NOMO-1 treated with dmso at 0.1 percent for 144 hours (cell line): Measurements from ENCODE around the gene RUVBL2.

ENCODE experiments used
- DNase-seq: peaks from one replicate; lab custom pipeline; 2025; ENCODE audit not compliant: unreplicated experiment; lab: John Stamatoyannopoulos, UW

The RUVBL2 gene

GRCh38 chr19:48963371-48964204 is 30.1 kb upstream of the RUVBL2 start:
- peak; percentile 20 for DNase-seq

GRCh38 chr19:48964205-48965039 is 29.3 kb upstream of the RUVBL2 start:
- no peak for DNase-seq

GRCh38 chr19:48965040-48965805 is 28.5 kb upstream of the RUVBL2 start, which contains the start of gene FTL:
FTL (plus strand) TSS chr19:48965309; CDS start chr19:48965508, 199 bp downstream.
- peak; percentile 98 for DNase-seq

GRCh38 chr19:48965806-48966540 is 27.7 kb upstream of the RUVBL2 start:
- DNase-seq, result peak; percentile 54

- DNase-seq, result peak; percentile 54
These were observed 26.9 kb upstream of the RUVBL2 start for GRCh38 chr19:48966541-48967345.

GRCh38 chr19:48967346-48968178 is 26.1 kb upstream of the RUVBL2 start:
- DNase-seq, result peak; percentile 94

- DNase-seq, result no peak
These were observed 25.5 kb upstream of the RUVBL2 start for GRCh38 chr19:48968179-48968661.

- no peak for DNase-seq
These were observed 24.9 kb upstream of the RUVBL2 start for GRCh38 chr19:48968813-48969218.

- DNase-seq, result no peak
These were observed 24.2 kb upstream of the RUVBL2 start for GRCh38 chr19:48969276-48970138.

GRCh38 chr19:48970139-48970766 is 23.4 kb upstream of the RUVBL2 start:
- DNase-seq, result no peak

- peak; percentile 72 for DNase-seq
These were observed 22.7 kb upstream of the RUVBL2 start for GRCh38 chr19:48970923-48971395.

GRCh38 chr19:48975947-48976847 is 17.5 kb upstream of the RUVBL2 start:
- no peak for DNase-seq

- DNase-seq, result no peak
These were observed 16.6 kb upstream of the RUVBL2 start for GRCh38 chr19:48977061-48977460.

- no peak for DNase-seq
These were observed 11.4 kb upstream of the RUVBL2 start for GRCh38 chr19:48982280-48982679.

- no peak for DNase-seq
These were observed 8.0 kb upstream of the RUVBL2 start for GRCh38 chr19:48985711-48986110.

- DNase-seq, result no peak
These were observed 7.5 kb upstream of the RUVBL2 start for GRCh38 chr19:48986211-48986610.
